ENCODE data around the gene SYTL3. TPM values are rescaled to one million over a fixed set of nuclear protein-coding genes. Genes with fewer than 3 reads are reported as not detected.

The SYTL3 gene
- total and polyA plus RNA-seq, 2 experiments from 2014 or later = 0.07 TPM; not detected in 1

DNA sequence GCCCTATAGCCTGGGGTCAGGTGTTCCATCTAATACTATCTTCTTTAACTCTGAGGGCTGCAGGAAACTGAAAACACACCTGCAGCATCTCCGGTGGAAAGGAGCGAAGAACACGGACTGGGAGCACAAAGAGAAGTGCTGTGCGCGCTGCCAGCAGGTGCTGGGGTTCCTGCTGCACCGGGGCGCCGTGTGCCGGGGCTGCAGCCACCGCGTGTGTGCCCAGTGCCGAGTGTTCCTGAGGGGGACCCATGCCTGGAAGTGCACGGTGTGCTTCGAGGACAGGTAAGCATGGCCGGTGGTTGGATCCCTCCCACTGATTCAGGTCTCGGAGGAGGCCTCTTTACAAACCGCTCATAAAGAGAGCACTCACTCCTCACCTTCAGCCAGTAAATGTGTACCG, 15.5 kb downstream of the SYTL3 start:
- no peaks in the 10 kb centered on the region for H3K79me2 ChIP-seq (replicated peaks; ENCODE audit: insufficient read depth)
- no peaks in the 10 kb centered on the region for H3F3A ChIP-seq (replicated peaks; ENCODE audit: low read depth)
- DNase-seq (ENCODE audit: low spot score) (no peak), ATAC-seq (no peak)
- H4K20me1 ChIP-seq (replicated peaks; ENCODE audit: insufficient read depth) = no peaks in the 10 kb centered on the region
- no peaks in the 10 kb centered on the region for H3K27me3 ChIP-seq (ENCODE audit: insufficient read depth)
- no peaks in the 10 kb centered on the region for H3K9me2 ChIP-seq (ENCODE audit: insufficient read depth)
- no peak overlapping the region for H2AFZ ChIP-seq
- peaks cover 14% of the 10 kb centered on the region for H3K4me1 Mint-ChIP-seq
- H3K4me2 ChIP-seq = no peak overlapping the region
- H3K4me3 ChIP-seq = no peak overlapping the region
- no peaks in the 10 kb centered on the region for H3K9me3 Mint-ChIP-seq
- no peak overlapping the region for H3K27ac ChIP-seq (ENCODE audit: low read depth)
- H3K36me3 Mint-ChIP-seq (ENCODE audit: low read depth) = no peaks in the 10 kb centered on the region
- peaks cover 6% of the 10 kb centered on the region for H3K27me3 Mint-ChIP-seq (ENCODE audit: insufficient read depth, low read depth, poor library complexity)
- peaks cover 18% of the 10 kb centered on the region for H3K4me1 ChIP-seq (ENCODE audit: insufficient read depth)
- no peak overlapping the region for H3K27ac Mint-ChIP-seq
- TF ChIP-seq, protein P1, sequence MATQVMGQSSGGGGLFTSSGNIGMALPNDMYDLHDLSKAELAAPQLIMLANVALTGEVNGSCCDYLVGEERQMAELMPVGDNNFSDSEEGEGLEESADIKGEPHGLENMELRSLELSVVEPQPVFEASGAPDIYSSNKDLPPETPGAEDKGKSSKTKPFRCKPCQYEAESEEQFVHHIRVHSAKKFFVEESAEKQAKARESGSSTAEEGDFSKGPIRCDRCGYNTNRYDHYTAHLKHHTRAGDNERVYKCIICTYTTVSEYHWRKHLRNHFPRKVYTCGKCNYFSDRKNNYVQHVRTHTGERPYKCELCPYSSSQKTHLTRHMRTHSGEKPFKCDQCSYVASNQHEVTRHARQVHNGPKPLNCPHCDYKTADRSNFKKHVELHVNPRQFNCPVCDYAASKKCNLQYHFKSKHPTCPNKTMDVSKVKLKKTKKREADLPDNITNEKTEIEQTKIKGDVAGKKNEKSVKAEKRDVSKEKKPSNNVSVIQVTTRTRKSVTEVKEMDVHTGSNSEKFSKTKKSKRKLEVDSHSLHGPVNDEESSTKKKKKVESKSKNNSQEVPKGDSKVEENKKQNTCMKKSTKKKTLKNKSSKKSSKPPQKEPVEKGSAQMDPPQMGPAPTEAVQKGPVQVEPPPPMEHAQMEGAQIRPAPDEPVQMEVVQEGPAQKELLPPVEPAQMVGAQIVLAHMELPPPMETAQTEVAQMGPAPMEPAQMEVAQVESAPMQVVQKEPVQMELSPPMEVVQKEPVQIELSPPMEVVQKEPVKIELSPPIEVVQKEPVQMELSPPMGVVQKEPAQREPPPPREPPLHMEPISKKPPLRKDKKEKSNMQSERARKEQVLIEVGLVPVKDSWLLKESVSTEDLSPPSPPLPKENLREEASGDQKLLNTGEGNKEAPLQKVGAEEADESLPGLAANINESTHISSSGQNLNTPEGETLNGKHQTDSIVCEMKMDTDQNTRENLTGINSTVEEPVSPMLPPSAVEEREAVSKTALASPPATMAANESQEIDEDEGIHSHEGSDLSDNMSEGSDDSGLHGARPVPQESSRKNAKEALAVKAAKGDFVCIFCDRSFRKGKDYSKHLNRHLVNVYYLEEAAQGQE (IDR thresholded peaks at IDR 0.05; ENCODE audit: unreplicated experiment) = no peak
- TF ChIP-seq, protein P2, sequence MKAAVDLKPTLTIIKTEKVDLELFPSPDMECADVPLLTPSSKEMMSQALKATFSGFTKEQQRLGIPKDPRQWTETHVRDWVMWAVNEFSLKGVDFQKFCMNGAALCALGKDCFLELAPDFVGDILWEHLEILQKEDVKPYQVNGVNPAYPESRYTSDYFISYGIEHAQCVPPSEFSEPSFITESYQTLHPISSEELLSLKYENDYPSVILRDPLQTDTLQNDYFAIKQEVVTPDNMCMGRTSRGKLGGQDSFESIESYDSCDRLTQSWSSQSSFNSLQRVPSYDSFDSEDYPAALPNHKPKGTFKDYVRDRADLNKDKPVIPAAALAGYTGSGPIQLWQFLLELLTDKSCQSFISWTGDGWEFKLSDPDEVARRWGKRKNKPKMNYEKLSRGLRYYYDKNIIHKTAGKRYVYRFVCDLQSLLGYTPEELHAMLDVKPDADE (IDR thresholded peaks at IDR 0.05) = no peak
- TF ChIP-seq EZH2phosphoT487 (IDR thresholded peaks at IDR 0.05; ENCODE audit: unreplicated experiment) (no peak), ZNF114 (CRISPR knock-in tag; IDR thresholded peaks at IDR 0.05) (no peak)
- H3K36me3 ChIP-seq (ENCODE audit: insufficient read depth) = no peaks in the 10 kb centered on the region
- no peak overlapping the region for H3K4me3 Mint-ChIP-seq

DNA sequence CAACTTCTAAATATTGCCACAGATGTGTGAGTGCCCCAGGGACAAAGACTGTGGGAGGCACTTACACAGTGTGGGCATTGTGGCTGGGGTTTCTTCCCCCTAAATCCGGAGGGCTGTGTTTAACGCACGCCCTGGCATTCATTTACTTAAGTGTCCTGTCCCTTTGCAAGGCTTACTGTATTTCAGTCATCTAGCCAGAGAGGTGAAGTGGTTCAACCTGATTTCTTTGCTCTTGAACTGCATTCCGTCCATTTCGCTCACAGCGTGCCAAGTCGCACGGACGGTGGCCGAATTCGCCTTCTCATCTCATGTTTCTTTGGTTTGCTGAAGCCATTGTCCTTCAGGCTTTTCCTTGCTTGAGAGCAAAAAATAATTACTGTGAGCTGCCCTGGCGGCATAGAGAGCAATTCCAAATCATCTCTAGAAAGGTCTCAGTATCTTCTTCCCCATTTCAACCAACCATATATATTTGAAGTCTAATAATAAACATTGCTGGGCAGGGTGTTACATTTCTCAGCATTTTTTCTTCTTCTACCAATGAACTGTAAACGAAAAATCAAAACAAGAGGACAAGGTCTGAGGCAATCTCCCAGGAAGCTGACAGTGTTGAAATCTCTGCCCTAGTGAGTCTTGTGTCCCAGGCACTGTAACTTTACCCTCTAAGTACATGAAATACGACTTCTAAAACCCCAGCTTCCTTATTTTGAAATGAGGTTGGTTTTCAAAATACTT, 16.9 kb downstream of the SYTL3 start:
- Mint-ChIP-seq H3K4me3 (no peak overlapping the region), H3K27ac (no peak overlapping the region), H3K4me1 (peaks cover 11% of the 10 kb centered on the region), H3K27me3 (ENCODE audit: insufficient read depth, low read depth, poor library complexity) (peaks cover 8% of the 10 kb centered on the region), H3K9me3 (no peaks in the 10 kb centered on the region), H3K36me3 (ENCODE audit: low read depth) (no peaks in the 10 kb centered on the region)
- Histone ChIP-seq H3K27me3 (ENCODE audit: insufficient read depth) (no peaks in the 10 kb centered on the region), H3K27ac (ENCODE audit: low read depth) (no peak overlapping the region), H4K20me1 (replicated peaks; ENCODE audit: insufficient read depth) (no peaks in the 10 kb centered on the region), H3K4me3 (no peak overlapping the region), H3K4me2 (no peak overlapping the region), H2AFZ (peak overlapping the region; percentile 45; the same call in 1 of the 2 replicates), H3K36me3 (ENCODE audit: insufficient read depth) (no peaks in the 10 kb centered on the region), H3K79me2 (replicated peaks; ENCODE audit: insufficient read depth) (no peaks in the 10 kb centered on the region), H3K4me1 (ENCODE audit: insufficient read depth) (peaks cover 14% of the 10 kb centered on the region), H3K9me2 (ENCODE audit: insufficient read depth) (no peaks in the 10 kb centered on the region), H3F3A (replicated peaks; ENCODE audit: low read depth) (no peaks in the 10 kb centered on the region)
- no peak for DNase-seq (ENCODE audit: low spot score)
- no peak for ATAC-seq
- TF ChIP-seq, protein P3, sequence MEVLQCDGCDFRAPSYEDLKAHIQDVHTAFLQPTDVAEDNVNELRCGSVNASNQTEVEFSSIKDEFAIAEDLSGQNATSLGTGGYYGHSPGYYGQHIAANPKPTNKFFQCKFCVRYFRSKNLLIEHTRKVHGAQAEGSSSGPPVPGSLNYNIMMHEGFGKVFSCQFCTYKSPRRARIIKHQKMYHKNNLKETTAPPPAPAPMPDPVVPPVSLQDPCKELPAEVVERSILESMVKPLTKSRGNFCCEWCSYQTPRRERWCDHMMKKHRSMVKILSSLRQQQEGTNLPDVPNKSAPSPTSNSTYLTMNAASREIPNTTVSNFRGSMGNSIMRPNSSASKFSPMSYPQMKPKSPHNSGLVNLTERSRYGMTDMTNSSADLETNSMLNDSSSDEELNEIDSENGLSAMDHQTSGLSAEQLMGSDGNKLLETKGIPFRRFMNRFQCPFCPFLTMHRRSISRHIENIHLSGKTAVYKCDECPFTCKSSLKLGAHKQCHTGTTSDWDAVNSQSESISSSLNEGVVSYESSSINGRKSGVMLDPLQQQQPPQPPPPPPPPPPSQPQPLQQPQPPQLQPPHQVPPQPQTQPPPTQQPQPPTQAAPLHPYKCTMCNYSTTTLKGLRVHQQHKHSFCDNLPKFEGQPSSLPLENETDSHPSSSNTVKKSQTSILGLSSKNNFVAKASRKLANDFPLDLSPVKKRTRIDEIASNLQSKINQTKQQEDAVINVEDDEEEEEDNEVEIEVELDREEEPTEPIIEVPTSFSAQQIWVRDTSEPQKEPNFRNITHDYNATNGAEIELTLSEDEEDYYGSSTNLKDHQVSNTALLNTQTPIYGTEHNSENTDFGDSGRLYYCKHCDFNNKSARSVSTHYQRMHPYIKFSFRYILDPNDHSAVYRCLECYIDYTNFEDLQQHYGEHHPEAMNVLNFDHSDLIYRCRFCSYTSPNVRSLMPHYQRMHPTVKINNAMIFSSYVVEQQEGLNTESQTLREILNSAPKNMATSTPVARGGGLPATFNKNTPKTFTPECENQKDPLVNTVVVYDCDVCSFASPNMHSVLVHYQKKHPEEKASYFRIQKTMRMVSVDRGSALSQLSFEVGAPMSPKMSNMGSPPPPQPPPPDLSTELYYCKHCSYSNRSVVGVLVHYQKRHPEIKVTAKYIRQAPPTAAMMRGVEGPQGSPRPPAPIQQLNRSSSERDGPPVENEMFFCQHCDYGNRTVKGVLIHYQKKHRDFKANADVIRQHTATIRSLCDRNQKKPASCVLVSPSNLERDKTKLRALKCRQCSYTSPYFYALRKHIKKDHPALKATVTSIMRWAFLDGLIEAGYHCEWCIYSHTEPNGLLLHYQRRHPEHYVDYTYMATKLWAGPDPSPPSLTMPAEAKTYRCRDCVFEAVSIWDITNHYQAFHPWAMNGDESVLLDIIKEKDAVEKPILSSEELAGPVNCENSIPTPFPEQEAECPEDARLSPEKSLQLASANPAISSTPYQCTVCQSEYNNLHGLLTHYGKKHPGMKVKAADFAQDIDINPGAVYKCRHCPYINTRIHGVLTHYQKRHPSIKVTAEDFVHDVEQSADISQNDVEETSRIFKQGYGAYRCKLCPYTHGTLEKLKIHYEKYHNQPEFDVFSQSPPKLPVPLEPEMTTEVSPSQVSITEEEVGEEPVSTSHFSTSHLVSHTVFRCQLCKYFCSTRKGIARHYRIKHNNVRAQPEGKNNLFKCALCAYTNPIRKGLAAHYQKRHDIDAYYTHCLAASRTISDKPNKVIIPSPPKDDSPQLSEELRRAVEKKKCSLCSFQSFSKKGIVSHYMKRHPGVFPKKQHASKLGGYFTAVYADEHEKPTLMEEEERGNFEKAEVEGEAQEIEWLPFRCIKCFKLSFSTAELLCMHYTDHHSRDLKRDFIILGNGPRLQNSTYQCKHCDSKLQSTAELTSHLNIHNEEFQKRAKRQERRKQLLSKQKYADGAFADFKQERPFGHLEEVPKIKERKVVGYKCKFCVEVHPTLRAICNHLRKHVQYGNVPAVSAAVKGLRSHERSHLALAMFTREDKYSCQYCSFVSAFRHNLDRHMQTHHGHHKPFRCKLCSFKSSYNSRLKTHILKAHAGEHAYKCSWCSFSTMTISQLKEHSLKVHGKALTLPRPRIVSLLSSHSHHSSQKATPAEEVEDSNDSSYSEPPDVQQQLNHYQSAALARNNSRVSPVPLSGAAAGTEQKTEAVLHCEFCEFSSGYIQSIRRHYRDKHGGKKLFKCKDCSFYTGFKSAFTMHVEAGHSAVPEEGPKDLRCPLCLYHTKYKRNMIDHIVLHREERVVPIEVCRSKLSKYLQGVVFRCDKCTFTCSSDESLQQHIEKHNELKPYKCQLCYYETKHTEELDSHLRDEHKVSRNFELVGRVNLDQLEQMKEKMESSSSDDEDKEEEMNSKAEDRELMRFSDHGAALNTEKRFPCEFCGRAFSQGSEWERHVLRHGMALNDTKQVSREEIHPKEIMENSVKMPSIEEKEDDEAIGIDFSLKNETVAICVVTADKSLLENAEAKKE (CRISPR knock-in tag; IDR thresholded peaks at IDR 0.05) = no peak
- no peak for TF ChIP-seq EZH2 (IDR thresholded peaks at IDR 0.05; ENCODE audit: low read depth, unreplicated experiment)
- no peak for TF ChIP-seq ZNF114 (CRISPR knock-in tag; IDR thresholded peaks at IDR 0.05)
- no peak for TF ChIP-seq ZNF331 (CRISPR knock-in tag; IDR thresholded peaks at IDR 0.05; ENCODE audit: low read depth)
- TF ChIP-seq, protein P2 (IDR thresholded peaks at IDR 0.05) = no peak
